Panc1 (cell line): ENCODE results near the gene COL4A2.

Source experiments
- POLR2AphosphoS5 ChIP-seq: IDR thresholded peaks from 2 replicates; pipeline ENCODE4 v1.6.1; 2012; ENCODE audit warnings: mild to moderate bottlenecking, low read depth, low read length, moderate library complexity
- TCF7L2 ChIP-seq: IDR thresholded peaks from 2 replicates; pipeline ENCODE4 v1.6.1; 2011; ENCODE audit warnings: mild to moderate bottlenecking, low read depth, low read length, inconsistent platforms
- TF ChIP-seq, protein P1 (sequence below): fragments of 450-650 bp; IDR thresholded peaks from 2 replicates; pipeline ENCODE4 v1.5.1; 2017; ENCODE audit warnings: mild to moderate bottlenecking
- TF ChIP-seq, protein P2 (sequence below), 2 experiments: IDR thresholded peaks; 2 replicates each; pipeline ENCODE4 v1.6.1; 2011 to 2012; ENCODE audit warnings: low read depth in 2 of 2, control low read depth in 1 of 2, low read length in 1 of 2, mild to moderate bottlenecking in 1 of 2, moderate library complexity in 1 of 2; ENCODE audit not compliant: insufficient read depth in 1 of 2

DNA sequence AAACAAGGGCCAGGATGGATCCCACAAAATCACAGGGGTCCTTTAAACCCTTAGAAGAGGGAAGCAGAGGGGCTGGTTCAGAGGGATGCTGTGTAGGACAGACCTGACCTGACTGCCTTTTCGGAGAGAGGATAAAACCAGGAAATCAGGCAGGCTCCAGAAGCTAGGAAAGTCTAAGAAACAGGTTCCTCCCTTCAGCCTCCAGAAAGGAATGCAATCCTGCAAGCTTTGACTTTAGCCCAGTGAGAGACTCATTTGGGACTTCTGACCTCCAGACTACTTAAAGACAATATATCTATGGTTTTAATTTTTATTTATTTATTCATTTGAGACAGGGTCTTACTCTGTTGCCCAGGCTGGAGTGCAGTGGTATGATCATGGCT lies 249.1 kb downstream of the COL4A2 start:
- TF ChIP-seq, protein P1, sequence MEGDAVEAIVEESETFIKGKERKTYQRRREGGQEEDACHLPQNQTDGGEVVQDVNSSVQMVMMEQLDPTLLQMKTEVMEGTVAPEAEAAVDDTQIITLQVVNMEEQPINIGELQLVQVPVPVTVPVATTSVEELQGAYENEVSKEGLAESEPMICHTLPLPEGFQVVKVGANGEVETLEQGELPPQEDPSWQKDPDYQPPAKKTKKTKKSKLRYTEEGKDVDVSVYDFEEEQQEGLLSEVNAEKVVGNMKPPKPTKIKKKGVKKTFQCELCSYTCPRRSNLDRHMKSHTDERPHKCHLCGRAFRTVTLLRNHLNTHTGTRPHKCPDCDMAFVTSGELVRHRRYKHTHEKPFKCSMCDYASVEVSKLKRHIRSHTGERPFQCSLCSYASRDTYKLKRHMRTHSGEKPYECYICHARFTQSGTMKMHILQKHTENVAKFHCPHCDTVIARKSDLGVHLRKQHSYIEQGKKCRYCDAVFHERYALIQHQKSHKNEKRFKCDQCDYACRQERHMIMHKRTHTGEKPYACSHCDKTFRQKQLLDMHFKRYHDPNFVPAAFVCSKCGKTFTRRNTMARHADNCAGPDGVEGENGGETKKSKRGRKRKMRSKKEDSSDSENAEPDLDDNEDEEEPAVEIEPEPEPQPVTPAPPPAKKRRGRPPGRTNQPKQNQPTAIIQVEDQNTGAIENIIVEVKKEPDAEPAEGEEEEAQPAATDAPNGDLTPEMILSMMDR = no peak
- TF ChIP-seq POLR2AphosphoS5 = no peak
- TF ChIP-seq, protein P2, sequence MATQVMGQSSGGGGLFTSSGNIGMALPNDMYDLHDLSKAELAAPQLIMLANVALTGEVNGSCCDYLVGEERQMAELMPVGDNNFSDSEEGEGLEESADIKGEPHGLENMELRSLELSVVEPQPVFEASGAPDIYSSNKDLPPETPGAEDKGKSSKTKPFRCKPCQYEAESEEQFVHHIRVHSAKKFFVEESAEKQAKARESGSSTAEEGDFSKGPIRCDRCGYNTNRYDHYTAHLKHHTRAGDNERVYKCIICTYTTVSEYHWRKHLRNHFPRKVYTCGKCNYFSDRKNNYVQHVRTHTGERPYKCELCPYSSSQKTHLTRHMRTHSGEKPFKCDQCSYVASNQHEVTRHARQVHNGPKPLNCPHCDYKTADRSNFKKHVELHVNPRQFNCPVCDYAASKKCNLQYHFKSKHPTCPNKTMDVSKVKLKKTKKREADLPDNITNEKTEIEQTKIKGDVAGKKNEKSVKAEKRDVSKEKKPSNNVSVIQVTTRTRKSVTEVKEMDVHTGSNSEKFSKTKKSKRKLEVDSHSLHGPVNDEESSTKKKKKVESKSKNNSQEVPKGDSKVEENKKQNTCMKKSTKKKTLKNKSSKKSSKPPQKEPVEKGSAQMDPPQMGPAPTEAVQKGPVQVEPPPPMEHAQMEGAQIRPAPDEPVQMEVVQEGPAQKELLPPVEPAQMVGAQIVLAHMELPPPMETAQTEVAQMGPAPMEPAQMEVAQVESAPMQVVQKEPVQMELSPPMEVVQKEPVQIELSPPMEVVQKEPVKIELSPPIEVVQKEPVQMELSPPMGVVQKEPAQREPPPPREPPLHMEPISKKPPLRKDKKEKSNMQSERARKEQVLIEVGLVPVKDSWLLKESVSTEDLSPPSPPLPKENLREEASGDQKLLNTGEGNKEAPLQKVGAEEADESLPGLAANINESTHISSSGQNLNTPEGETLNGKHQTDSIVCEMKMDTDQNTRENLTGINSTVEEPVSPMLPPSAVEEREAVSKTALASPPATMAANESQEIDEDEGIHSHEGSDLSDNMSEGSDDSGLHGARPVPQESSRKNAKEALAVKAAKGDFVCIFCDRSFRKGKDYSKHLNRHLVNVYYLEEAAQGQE (IDR thresholded peaks at IDR 0.05; ENCODE audit: insufficient read depth in 1 of 2, low read depth in 2 of 2, low read length in 1 of 2) = no peak
- TF ChIP-seq TCF7L2 = no peak
